Measurements from ENCODE around the gene SLX4IP. TPM values are rescaled to one million over a fixed set of nuclear protein-coding genes. Genes with fewer than 3 reads are reported as not detected.

SLX4IP gene
- total RNA-seq, 1 experiment from 2014 or later = 5.2 TPM

DNA sequence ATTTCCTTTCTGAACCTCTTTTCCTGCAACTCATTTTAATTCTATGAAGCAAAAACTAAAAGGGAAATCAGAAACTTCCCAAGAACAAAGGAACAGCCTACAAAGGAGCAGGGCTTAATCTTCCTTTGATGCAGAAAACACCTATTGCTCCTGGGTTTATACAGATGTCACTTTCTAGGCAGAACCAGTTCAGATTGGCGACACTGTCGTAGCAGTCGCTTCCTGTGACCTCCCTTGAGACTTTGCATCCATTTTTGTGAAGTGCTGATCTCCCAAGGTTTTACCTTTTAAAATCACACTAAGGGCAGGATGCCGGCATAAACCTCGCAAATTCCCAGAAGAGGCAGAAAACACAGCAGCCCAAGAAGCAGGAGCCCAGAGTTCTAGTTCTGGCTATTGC lies 198.6 kb downstream of the SLX4IP start:
- no peak for DNase-seq (ENCODE audit: low spot score)

DNA sequence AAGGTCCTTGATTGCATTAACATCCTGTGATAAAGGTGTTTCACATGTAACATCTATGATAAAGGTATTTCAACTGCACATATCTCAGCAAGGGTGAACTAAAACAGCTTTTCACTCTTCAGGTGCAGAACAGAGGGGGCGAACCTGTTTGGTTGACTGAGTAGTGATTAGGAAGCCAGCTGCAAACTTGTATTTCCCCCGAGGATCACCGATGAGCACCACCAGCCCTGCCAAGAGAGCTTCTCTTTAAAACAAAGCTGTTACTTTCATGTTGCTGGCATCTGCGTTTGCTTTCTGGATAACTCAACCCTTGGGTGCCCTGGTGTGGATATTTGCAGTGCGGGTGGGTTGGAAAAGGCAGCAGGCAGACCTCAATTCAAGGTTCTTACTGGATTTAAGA lies 199.1 kb downstream of the SLX4IP start:
- no peak for DNase-seq (ENCODE audit: low spot score)

DNA sequence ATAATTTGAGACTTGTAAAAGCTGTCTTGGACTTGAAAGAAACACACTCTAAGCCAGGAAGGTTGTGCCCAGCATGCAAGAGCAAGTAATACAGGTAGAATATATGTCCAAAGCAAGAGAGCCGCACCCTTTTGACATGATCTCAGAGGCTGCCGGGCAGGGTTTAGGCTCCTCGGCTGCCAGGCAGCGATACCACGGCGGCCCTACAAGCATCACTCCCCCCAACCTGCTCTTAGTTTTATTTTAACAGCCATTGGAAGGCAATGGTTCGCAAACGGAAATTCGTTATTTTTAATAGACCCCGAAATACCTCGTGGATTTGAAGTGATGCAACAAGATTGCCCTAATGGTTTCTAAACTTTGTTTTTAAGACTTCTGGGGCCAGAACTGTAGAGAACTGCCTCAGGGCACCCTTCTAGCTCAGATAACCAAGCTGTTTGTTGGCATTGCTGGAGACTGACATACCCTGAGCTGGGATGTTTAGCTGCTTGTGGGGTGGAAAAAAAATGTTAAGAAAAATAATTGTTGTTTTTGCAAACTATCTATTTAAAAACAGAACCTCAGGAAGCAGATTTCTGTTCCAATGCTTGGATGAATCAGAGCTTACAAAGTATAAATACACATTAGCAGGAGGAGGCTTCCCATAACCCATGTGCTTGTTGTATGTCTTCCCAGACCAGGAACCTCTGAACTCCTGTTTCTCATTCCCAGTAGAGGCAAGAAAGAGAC lies 199.7 kb downstream of the SLX4IP start:
- DNase-seq (ENCODE audit: low spot score) = peak; percentile 58

DNA sequence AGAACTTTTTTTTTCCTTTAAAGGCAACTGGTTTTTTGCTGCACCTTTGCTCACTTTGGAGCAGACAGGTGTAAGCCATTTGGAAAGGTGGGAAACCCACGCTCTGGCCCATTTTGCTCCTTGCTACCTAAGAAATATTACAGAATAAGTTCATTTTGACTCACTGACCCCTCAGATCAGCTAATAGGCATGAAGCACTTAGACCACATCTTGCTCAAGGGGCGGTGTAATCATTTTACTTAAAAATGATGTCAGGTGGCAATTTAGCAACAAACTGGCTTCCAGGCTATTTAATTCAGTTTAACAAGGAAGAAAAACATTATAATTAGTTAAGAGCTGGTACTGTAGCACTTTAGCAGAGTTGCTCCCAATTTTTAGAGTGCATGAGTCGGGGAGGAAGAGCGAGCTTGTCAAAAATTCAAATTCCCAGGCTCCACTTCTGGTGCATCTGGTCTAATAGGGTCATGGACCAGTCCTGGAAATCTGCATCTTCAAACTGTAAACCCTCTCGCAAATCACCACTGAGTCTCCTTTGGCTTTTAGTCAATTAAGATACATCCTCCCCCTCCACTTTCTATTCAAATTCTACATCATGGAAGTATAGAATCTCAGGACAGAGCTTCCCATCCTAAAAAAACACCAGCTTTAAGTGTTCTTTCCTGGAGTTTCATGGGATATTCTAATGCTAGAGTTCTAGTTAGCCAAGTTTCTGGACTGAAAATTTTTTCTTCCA lies 200.5 kb downstream of the SLX4IP start:
- DNase-seq (ENCODE audit: low spot score) = no peak

DNA sequence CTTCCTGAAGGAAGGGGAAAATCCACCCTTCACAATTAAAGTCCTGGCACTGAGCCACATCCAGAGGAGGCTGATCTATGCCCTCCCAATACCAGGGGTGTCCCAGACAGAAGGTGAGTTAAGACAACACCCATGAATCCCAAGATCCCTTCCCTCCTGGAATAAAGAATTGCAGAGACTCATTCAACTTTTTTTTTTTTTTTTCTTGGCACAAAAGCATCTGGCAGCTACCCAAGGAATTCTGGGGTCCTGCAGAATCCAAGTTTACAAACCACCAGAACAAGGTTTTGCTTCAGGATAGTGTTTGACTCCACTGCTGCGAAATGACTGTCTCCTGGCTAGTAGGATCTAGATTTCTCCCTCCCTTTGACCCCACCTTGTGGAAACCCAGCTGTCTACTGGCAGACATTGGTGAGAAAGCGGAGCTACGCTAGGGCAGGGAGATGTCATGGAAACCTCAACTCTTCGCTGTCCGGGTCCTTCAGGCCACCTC lies 201.3 kb downstream of the SLX4IP start:
- peak; percentile 39 for DNase-seq (ENCODE audit: low spot score)

DNA sequence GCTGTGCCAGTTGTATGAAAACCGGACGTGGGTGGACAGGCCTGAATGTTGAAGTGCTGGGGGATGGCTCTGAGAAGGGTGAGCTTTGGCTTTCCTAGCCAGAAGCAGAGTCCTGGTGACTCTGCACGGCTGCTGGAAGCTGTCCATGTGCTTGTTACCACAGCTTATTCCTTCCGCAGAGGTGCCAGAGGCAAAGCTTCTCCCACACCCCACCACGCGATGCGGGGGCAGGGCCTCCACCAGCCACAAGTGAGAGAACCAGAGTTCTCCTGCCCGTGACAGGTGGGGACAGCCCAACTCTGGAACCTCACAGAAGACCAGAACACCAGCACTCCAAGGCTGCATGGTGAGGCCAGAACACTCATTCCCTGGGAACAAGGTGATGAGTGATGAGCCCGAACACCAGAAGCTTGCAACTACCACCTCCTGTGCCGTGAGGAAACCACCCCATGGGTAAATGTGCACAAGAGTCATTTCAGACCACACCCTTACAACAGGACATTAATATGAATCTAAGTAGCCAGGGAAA lies 202.0 kb downstream of the SLX4IP start:
- DNase-seq (ENCODE audit: low spot score) = peak; percentile 74

DNA sequence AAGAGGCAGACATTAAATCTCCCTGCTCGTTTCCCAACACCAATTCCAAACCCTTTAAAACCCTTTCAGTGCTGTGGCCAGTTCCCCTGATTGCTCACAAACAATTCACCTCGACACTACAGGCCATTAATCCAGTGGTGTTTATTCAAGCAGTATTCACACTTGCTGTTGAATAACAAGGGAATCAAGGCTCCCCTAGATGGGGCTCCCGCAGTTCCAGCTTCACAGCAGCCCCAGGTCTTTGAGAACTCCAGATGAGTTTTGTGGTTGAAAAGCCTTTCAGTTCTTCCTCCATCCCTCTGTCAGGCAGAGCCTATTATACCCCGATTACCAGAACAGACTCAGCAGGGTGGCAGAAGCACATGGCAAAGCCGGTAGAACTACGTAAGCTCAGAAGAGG lies 202.5 kb downstream of the SLX4IP start:
- no peak for DNase-seq (ENCODE audit: low spot score)

DNA sequence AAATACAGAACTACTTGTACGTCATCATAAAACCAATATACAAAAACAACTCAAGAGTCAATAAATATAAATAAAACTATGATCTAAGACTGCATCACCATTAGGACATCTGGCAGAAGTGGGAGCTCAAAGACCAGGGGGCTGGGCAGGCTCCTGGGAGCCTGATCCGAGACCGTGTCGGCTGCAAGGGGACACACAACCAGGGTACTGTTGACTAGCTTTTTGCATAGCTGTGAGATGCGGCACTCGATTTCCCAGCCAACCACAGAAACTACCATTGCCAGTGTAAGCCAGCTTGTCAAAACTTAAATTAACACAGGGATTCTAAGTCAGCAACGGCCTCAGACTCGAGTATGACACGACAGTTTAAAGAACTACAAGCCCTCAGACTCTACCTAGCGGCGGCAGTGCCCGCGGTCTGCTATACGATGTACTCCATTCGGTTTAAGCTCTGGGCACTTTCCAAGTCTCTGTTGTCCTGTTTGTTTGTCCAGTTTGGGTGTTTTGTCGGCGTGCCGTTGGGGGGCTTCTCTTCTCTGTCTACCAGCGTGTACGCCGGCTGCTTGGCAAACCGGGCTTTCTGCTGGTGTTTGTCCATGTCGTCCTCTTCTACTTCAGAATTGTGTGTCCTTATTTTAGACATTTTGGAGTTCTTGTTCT lies 204.1 kb downstream of the SLX4IP start:
- no peak for DNase-seq (ENCODE audit: low spot score)

DNA sequence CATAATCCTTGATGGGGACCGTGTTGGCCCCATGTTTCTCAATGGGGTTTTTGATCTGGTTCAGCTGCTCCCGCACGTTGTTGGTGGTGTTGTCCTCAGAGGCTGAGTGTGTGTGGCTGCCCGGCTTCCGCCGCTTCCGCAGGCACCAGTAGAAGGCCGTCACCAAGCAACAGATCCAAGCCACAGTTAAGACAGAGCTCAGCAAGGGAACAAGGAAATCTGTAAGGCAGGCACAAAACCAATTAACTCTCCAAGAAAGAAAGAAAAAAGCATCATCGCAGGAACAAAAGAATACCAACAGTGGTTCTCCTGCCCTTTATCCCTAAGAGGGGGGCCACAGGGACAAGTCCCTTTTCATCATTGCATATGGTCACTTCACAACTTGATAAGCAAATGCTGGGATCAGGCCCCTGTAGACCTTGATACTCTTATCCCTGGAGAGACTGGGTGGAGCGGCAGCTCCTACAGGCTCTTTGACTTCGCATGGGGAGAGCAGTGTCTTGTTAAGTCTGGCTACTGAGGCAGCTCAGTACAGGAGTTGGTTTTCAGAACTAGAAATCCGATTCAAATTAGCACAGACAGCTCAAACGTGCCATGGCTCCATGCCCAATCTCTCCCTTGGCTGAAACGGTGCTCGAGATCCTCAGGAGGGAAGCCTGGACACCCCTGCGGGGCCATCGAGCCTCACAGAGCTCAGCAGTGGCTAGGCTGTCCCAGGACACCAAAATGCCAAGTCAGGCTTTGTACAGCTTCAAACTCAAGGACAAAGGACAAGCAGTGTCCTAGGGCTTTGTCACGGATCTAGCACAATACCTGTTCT lies 204.8 kb downstream of the SLX4IP start:
- no peak for DNase-seq (ENCODE audit: low spot score)

DNA sequence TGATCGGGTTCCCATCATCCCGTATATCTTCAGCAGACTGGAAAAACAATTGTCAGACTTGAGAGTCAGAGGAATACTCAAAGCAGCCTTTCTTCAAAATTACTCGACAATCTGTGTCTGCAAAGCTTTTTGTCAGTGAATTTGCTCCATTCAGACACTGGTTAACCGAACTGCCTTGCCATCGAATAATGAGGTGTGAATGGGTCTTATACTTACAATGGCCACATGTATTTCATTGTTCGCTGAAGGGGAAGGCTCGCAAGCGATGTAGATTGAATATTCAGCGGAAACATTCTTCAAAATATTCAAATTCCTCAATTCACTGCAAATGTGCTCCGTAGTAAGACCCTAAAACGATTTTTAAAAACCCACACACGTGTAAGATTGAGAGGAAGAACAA lies 205.8 kb downstream of the SLX4IP start:
- no peak for DNase-seq (ENCODE audit: low spot score)

DNA sequence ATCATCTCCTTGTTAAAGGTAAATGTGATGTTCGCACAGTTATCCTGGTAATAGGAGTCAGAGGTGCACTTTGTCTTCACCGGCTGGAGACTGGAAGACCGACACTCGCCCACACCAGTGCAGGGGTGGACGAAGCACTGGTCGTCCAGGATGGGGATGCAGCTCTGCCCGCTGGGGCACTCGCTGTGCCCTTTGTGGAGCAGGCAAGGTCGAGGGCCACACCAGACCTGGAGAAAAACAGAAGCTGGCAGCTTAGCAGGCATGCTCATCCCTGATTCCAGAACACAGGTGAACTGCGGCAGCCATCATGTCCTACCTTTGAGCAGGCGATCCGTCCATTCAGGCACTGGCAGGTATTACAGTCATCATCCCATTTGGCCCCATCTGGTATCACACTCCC lies 206.4 kb downstream of the SLX4IP start:
- no peak for DNase-seq (ENCODE audit: low spot score)

DNA sequence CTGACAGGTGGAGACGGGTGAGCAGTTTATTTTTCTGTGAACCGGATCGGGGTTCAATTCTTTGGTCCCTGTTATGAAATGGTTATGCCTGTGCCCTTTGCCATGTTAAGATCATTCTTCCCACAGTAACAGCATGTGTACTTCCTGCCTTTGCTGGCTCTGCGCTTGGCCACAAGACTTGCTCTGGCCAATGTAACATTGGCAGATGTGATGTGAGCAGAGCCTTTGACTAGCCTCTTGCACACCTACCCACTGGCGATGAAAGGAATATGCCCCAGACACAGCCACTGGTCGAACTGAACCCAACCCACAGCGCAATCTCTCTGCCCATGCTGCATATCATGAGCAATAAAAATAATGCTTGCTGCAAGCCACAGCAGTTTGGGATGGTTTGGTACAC lies 206.8 kb downstream of the SLX4IP start:
- no peak for DNase-seq (ENCODE audit: low spot score)

DNA sequence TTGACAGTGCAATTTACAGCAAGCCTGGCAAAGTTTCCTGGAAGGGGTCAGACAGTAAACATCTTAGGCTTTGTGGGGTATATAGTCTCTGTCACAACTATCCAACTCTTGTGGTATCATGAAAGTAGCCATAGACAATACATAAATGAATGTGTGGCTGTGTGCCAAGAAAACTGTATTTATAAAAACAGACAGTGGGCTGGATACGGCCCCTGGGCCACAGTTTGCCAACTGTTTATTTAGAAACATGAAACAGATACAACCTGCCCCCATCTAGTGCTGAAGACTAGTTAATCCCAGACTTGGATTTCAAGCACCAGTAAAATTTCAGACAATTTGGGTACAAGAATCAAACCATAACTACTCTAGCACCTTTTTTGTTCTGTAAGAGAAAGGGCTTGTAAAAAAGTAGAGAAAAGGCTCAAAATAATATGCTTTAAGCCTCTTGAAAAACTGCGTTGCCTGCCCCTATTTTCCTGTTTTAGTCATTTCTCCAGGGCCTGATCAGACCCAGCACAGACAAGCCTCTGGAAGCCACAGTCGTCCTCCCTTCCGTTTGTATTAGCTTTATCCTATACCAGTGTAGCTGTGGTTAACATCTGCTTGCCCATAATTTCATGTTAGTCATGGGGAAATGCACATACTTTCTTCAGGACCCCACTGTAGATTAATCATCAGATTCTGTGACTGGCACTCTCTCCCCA lies 207.9 kb downstream of the SLX4IP start:
- DNase-seq (ENCODE audit: low spot score) = no peak

DNA sequence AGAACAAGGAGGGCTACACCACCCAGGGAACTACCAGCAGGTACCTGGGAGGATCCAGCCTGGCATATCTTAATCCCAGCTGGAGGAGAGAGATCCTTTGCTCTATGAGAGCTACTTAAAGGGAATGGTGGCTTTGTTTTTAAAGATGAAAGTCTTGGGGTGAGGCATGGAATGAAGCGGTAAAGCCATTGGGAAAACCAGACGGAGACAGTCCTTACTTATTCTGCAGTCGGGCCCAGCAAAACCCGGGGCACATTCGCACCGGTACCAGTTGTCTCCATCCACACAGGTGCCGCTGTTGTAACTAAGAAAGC lies 208.4 kb downstream of the SLX4IP start:
- DNase-seq (ENCODE audit: low spot score) = no peak

DNA sequence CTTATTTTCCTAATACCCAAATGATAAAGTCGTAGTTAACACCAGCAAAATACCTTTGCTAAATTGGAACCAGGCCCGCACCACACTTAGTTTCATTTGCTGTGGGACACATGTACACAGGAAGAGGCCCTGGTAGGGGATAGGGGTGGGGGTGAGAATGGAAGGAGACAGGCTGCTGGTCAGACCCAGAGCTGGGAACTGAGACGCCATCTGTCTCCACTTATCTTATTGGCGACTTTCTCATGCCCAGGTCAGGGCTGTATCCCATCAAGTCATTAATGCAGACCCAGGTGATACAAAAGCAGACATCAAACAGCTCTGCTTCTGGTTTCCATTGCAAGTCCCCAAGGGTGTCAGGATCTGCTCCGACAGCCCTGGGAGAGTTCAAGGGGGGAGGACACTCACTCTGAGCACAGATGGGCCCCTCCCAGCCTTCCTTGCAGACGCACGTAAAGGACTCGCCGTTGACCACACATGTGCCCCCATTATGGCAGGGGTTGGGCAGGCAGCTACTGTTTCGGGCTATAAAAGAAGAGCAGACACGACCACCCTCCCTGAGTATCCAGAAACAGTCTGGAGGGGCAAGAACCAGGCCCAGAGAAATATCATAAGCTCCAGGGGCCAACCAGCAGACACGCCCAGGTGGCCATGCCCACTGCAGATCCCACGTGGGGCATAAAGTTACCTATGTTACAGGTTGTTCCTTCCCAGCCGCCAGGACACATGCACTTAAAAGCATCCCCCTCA lies 209.5 kb downstream of the SLX4IP start:
- no peak for DNase-seq (ENCODE audit: low spot score)

DNA sequence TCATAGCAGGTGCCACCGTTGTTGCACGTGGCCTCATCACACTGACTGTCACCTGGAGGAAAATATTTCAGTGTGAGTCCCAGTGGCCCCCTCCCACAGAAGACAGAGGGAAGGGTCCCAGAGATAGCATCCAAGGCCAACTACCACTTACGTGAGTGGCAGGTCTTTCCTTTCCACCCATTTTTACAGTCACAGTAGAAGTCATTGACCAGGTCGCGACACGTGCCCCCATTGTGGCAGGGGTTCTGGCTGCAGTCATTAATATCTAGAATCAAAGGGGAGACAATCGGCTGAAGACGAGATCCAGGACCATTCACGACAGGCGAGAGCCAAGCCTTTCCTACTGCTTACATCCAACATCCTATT lies 210.1 kb downstream of the SLX4IP start:
- no peak for DNase-seq (ENCODE audit: low spot score)

DNA sequence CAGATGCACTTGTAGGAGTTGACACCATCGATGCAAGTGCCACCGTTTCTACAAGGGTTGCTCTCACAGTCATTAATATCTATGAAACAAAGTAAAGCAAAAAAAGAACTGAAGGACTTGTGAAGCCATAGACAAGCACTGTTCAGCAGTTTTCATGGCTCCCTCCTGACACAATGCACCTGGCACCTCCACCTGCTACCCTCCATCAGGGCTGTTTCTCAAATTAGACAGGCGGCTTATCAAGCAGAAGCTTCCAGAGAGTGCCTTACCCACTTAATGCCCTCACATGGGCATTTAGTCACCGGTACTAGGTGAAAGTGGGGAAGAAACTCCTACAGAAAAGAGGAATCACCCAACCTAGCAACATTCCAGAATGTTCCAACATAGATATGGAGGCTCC lies 210.9 kb downstream of the SLX4IP start:
- no peak for DNase-seq (ENCODE audit: low spot score)

DNA sequence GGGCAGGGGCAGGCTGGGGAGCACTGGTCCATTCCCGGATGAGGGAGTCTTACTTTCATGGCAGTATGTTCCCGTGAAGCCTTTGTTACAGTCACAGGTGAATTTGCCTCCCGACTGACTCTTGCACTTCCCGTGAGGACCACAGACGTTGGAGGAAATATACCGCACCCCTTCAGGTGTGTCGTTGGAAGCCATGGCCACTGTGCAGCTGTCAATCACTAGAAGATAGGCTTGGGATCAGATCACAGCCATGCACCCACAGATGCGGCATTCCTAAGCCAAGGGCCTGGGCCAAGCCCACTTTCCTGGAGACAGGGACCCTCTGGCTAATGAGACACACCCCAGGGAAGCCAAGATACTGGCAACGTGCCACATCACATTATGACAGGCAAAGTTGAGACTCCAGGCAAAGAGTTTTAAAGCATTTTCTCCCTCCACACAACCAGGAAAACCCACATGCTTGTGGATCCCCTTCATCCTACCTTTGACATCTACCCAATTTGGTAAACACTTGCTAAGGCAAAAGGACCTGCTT lies 211.8 kb downstream of the SLX4IP start:
- no peak for DNase-seq (ENCODE audit: low spot score)

DNA sequence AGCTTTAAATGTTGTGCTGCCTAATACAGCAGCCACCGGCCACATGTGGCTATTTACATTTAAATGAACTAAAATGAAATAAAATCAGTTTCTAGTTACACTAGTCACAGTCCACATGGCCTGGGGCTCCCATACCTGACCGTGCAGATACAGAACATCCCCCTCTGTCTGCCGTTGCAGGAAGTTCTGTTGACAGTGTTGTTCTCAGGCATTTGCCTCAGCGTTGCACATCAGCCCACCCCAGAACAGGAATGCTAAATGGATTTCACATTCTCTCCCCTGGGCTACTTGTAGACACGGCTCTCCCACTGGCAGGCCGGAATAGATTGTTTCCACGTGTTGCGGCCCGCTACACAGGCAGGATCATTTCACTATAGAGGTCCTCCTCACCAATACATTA lies 212.4 kb downstream of the SLX4IP start:
- no peak for DNase-seq (ENCODE audit: low spot score)

DNA sequence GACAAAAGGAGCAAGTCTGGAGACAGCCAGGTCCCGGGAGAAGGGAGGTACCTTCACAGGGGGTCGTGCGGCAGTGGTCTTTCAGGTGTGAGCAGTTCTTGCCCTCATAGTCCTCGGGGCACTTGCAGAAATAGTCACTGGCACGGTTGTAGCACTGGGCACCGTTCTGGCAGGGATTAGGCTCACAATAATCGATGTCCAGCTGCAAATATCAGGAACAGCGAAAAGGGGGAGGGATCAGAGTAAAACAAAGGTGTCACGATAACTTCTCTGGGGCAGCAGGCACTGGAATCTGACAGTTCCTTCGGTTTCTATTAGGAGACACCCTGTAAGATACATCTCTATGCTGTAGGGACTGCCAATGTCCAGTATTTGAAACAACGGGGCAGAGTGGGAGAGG lies 212.8 kb downstream of the SLX4IP start:
- no peak for DNase-seq (ENCODE audit: low spot score)
